Measurements from ENCODE around the gene ESYT3. TPM values are rescaled to one million over a fixed set of nuclear protein-coding genes. Genes with fewer than 3 reads are reported as not detected.

ESYT3 gene
- total and polyA plus RNA-seq, 4 donors: under 0.01 to 0.07 (median 0.05) TPM

GRCh38 chr3:138423316-138423715 is 11.1 kb upstream of the ESYT3 start:
- TF ChIP-seq HNF4A (conservative IDR thresholded peaks at IDR 0.05): no peak
- TF ChIP-seq REST (IDR thresholded peaks at IDR 0.05): no peak
- TF ChIP-seq SP1 (IDR thresholded peaks at IDR 0.05): no peak
- no peak for TF ChIP-seq TAF1 (conservative IDR thresholded peaks at IDR 0.05)
- no peak for TF ChIP-seq ATF3 (IDR thresholded peaks at IDR 0.05)
- TF ChIP-seq RAD21 (IDR thresholded peaks at IDR 0.05): no peak
- no peak for TF ChIP-seq MAX (IDR thresholded peaks at IDR 0.05)
- TF ChIP-seq YY1 (IDR thresholded peaks at IDR 0.05): no peak
- TF ChIP-seq HNF4G (IDR thresholded peaks at IDR 0.05): no peak
- no peak for TF ChIP-seq FOXA1 (IDR thresholded peaks at IDR 0.05)
- 86% methylated on average over 1 of the region's 1 CpG for WGBS

GRCh38 chr3:138424323-138424722 is 10.1 kb upstream of the ESYT3 start:
- no peak for DNase-seq (ENCODE audit: low spot score)
- no peaks in the 10 kb centered on the region for H3K4me1 ChIP-seq (ENCODE audit: control insufficient read depth in 4 of 4, insufficient read depth in 4 of 4, low read length in 3 of 4)
- H3K27me3 ChIP-seq (ENCODE audit: control insufficient read depth in 4 of 4, insufficient read depth in 4 of 4, low read length in 3 of 4): no peaks in the 10 kb centered on the region
- no peak overlapping the region for H3K9ac ChIP-seq (ENCODE audit: low read depth in 1 of 2, low read length in 2 of 2)
- whole genome bisulfite sequencing: 94% methylated on average over 2 of the region's 2 CpGs
- no peaks in the 10 kb centered on the region for H3K9me3 ChIP-seq (ENCODE audit: control insufficient read depth in 4 of 4, low read length in 3 of 4)
- no peak overlapping the region for H3K4me3 ChIP-seq (ENCODE audit: low read depth in 1 of 3, low read length in 3 of 3)
- TF ChIP-seq ZBTB33 (IDR thresholded peaks at IDR 0.05) (no peak), TAF1 (conservative IDR thresholded peaks at IDR 0.05) (no peak), YY1 (IDR thresholded peaks at IDR 0.05) (no peak), SP1 (IDR thresholded peaks at IDR 0.05) (no peak), HNF4A (conservative IDR thresholded peaks at IDR 0.05) (no peak), GABPA (IDR thresholded peaks at IDR 0.05 in 1 of 2, conservative IDR thresholded peaks at IDR 0.05 in 1 of 2) (no peak), HNF4G (IDR thresholded peaks at IDR 0.05) (no peak), ATF3 (IDR thresholded peaks at IDR 0.05) (no peak), REST (IDR thresholded peaks at IDR 0.05) (no peak), EGR1 (IDR thresholded peaks at IDR 0.05; ENCODE audit: low read depth in 2 of 2) (no peak), RXRA (IDR thresholded peaks at IDR 0.05) (no peak)
- H3K27ac ChIP-seq (ENCODE audit: low read depth in 1 of 2, low read length in 2 of 2): no peak overlapping the region
- H3K36me3 ChIP-seq (ENCODE audit: control insufficient read depth in 4 of 4, insufficient read depth in 3 of 4, low read depth in 1 of 4, low read length in 3 of 4): no peaks in the 10 kb centered on the region

More at GRCh38 chr3:138423316-138423715, 11.1 kb upstream of the ESYT3 start:
- no peak overlapping the region for H3K27ac ChIP-seq (ENCODE audit: low read depth in 1 of 2, low read length in 2 of 2)
- H3K27me3 ChIP-seq (ENCODE audit: control insufficient read depth in 4 of 4, insufficient read depth in 4 of 4, low read length in 3 of 4): no peaks in the 10 kb centered on the region
- H3K4me1 ChIP-seq (ENCODE audit: control insufficient read depth in 4 of 4, insufficient read depth in 4 of 4, low read length in 3 of 4): no peaks in the 10 kb centered on the region
- H3K36me3 ChIP-seq (ENCODE audit: control insufficient read depth in 4 of 4, insufficient read depth in 3 of 4, low read depth in 1 of 4, low read length in 3 of 4): no peaks in the 10 kb centered on the region
- no peak for DNase-seq (ENCODE audit: low spot score)
- H3K9me3 ChIP-seq (ENCODE audit: control insufficient read depth in 4 of 4, low read length in 3 of 4): no peaks in the 10 kb centered on the region
- no peak overlapping the region for H3K9ac ChIP-seq (ENCODE audit: low read depth in 1 of 2, low read length in 2 of 2)
- no peak overlapping the region for H3K4me3 ChIP-seq (ENCODE audit: low read depth in 1 of 3, low read length in 3 of 3)

Measured in liver (tissue), 9 donors.